Esophagus squamous epithelium (tissue), 5 donors: ENCODE measurements around the gene PARD3B. TPM values are rescaled to one million over a fixed set of nuclear protein-coding genes. Genes with fewer than 3 reads are reported as not detected.

Experiments
- DNase-seq: peaks from one replicate; lab custom pipeline; 2025; lab: John Stamatoyannopoulos, UW
- H3K27ac ChIP-seq, 4 donors: fragments of 200-600 bp; sonication (generic); one replicate each; pipeline ENCODE4 v1.5.1; 2016 to 2019; ENCODE audit warnings: mild to moderate bottlenecking in 1 of 4
- H3K27me3 ChIP-seq, 4 donors: fragments of 200-600 bp; sonication (generic); 1 replicate in 3 of 4; 2 replicates in 1 of 4; pipeline versions ENCODE4 v1.5.1 to v1.6.0; 2017 to 2021; ENCODE audit warnings: antibody characterized with exemption in 1 of 4
- H3K36me3 ChIP-seq, 3 donors: fragments of 200-600 bp; sonication (generic); one replicate each; pipeline ENCODE4 v1.5.1; 2016 to 2019
- H3K4me1 ChIP-seq, 3 donors: fragments of 200-600 bp; sonication (generic); one replicate each; pipeline ENCODE4 v1.5.1; 2017 to 2019
- H3K4me3 ChIP-seq, 4 donors: fragments of 200-600 bp; sonication (generic); 1 replicate in 3 of 4; 2 replicates in 1 of 4; pipeline ENCODE4 v1.5.1; 2016 to 2019; ENCODE audit warnings: mild to moderate bottlenecking in 2 of 4, moderate library complexity in 1 of 4
- H3K9me3 ChIP-seq, 3 donors: fragments of 200-600 bp; sonication (generic); one replicate each; pipeline ENCODE4 v1.5.1; 2016 to 2019
- POLR2A ChIP-seq, 4 donors: fragments of 450-650 bp; IDR thresholded peaks; one replicate each; pipeline ENCODE4 v1.6.1; 2017; ENCODE audit warnings: antibody characterized with exemption in 4 of 4, mild to moderate bottlenecking in 4 of 4, moderate library complexity in 3 of 4
- WGBS, 2 donors: methylation state at CpG; one replicate each; pipeline ENCODE4 v1.1.5; 2018; 5-methylcytosine and 5-hydroxymethylcytosine counted together
- intact Hi-C: fragments of 100-400 bp; cut with DNase I; formaldehyde crosslinking; loops from one replicate; pipeline ENCODE4 v1.15.0; 2022
- total RNA-seq, 4 donors: library from RNA; depleted of rRNA; stranded (reverse); fragments of >200 nt; gene quantifications; one replicate each; pipeline ENCODE4 v1.1.0, GENCODE V29; 2016
- TF ChIP-seq, protein P1 (sequence below), 6 experiments: fragments of 450-650 bp in 4 of 6; fragments of 200-600 bp in 2 of 6; sonication (generic) in 2 of 6; IDR thresholded peaks; one replicate each; pipeline ENCODE4 v1.5.1; 2016 to 2019; ENCODE audit warnings: antibody characterized with exemption in 6 of 6, mild to moderate bottlenecking in 4 of 6, moderate library complexity in 4 of 6
- donor health status: DM: yes; HTN: yes; CAD: no.

Gene PARD3B
- total RNA-seq, 4 donors from 2014 or later = 2.4 to 15.8 (median 4.3) TPM

- TF ChIP-seq, protein P1, sequence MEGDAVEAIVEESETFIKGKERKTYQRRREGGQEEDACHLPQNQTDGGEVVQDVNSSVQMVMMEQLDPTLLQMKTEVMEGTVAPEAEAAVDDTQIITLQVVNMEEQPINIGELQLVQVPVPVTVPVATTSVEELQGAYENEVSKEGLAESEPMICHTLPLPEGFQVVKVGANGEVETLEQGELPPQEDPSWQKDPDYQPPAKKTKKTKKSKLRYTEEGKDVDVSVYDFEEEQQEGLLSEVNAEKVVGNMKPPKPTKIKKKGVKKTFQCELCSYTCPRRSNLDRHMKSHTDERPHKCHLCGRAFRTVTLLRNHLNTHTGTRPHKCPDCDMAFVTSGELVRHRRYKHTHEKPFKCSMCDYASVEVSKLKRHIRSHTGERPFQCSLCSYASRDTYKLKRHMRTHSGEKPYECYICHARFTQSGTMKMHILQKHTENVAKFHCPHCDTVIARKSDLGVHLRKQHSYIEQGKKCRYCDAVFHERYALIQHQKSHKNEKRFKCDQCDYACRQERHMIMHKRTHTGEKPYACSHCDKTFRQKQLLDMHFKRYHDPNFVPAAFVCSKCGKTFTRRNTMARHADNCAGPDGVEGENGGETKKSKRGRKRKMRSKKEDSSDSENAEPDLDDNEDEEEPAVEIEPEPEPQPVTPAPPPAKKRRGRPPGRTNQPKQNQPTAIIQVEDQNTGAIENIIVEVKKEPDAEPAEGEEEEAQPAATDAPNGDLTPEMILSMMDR (IDR thresholded peaks at IDR 0.05) = no peak
- TF ChIP-seq POLR2A (IDR thresholded peaks at IDR 0.05) = no peak
- H3K36me3 ChIP-seq = no peaks in the 10 kb centered on the region
- no peak for DNase-seq
- WGBS, 2 donors = 44 to 72% methylated on average over 2 to 3 of the region's 3 CpGs
- intact Hi-C loops = no loop called here
- H3K4me1 ChIP-seq = no peaks in the 10 kb centered on the region
- H3K27me3 ChIP-seq = no peaks in the 10 kb centered on the region
- no peak overlapping the region for H3K27ac ChIP-seq
- peaks cover 0 to 11% (median 5%) of the 10 kb centered on the region in 3 donors for H3K9me3 ChIP-seq
- H3K4me3 ChIP-seq = no peak overlapping the region
These were observed 1061.9 kb downstream of the PARD3B start for GRCh38 chr2:205607146-205607545.

DNA sequence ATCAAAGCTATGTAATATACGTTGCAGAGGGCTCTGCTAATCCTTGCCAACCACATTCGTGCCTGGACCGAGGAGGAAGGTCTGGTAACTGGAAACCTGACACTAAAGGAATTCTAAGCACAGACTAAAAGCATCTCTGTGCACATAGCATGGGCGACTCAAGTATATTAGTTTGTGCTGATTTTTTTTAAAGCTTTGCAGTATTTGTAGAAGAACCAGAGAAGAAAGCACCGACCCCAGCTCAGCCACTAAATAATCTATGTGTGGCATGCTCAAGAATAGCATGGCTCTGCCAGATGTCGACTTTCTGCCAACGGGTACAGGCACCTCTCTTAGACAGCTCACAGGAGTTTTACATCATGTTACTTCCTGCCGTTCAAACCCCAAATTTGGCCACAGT is 1063.8 kb downstream of the PARD3B start:
- no peaks in the 10 kb centered on the region for H3K4me1 ChIP-seq
- intact Hi-C loops = no loop called here
- 50 to 57% methylated on average over 8 of the region's 8 CpGs for WGBS, 2 donors
- DNase-seq = no peak
- H3K27me3 ChIP-seq = peaks cover 0 to 3% (median 0%) of the 10 kb centered on the region in 4 donors
- H3K27ac ChIP-seq = no peak overlapping the region
- peaks cover 0 to 4% (median 4%) of the 10 kb centered on the region in 3 donors for H3K9me3 ChIP-seq
- H3K4me3 ChIP-seq = no peak overlapping the region
- H3K36me3 ChIP-seq = no peaks in the 10 kb centered on the region
- TF ChIP-seq POLR2A (IDR thresholded peaks at IDR 0.05) = no peak
- TF ChIP-seq, protein P1 (IDR thresholded peaks at IDR 0.05) = no peak

GRCh38 chr2:205610437-205610836 is 1065.2 kb downstream of the PARD3B start:
- H3K4me3 ChIP-seq = no peak overlapping the region
- TF ChIP-seq, protein P1 (IDR thresholded peaks at IDR 0.05) = no peak
- H3K9me3 ChIP-seq = no peaks in the 10 kb centered on the region
- H3K27ac ChIP-seq = no peak overlapping the region
- peaks cover 0 to 8% (median 0%) of the 10 kb centered on the region in 4 donors for H3K27me3 ChIP-seq
- 67 to 79% methylated on average over 1 of the region's 1 CpG for WGBS, 2 donors
- DNase-seq = no peak
- H3K4me1 ChIP-seq = no peaks in the 10 kb centered on the region
- intact Hi-C loops = no loop called here
- H3K36me3 ChIP-seq = no peaks in the 10 kb centered on the region

DNA sequence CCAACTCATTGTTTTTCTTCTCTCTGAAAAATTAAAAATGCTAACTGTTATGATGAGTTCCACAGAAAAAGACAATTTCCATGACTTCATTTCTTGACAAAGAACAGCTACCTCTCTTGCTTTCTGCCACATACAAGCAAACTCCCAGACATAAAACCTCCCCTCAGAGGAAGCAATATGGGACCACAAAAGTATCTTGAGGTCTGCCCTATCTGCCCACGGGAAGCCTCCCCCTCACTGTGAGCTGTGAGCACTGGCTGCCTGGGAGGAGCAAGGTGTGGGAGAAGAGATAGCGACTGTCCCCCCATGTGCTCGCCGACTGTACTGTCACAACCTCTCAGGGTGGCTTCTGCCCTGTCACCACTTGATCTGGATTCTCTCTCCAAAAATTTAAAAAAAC is 1067.4 kb downstream of the PARD3B start:
- intact Hi-C loops = no loop called here
- Histone ChIP-seq H3K9me3 (no peaks in the 10 kb centered on the region), H3K27me3 (peaks cover 0 to 12% (median 0%) of the 10 kb centered on the region in 4 donors), H3K4me1 (peaks cover 4 to 10% (median 8%) of the 10 kb centered on the region in 3 donors), H3K27ac (no peak overlapping the region), H3K36me3 (no peaks in the 10 kb centered on the region), H3K4me3 (no peak overlapping the region)
- whole genome bisulfite sequencing, 2 donors = 63 to 79% methylated on average over 3 to 4 of the region's 4 CpGs
- DNase-seq = no peak
- TF ChIP-seq, protein P1 (IDR thresholded peaks at IDR 0.05) = no peak
- no peak for TF ChIP-seq POLR2A (IDR thresholded peaks at IDR 0.05)

DNA sequence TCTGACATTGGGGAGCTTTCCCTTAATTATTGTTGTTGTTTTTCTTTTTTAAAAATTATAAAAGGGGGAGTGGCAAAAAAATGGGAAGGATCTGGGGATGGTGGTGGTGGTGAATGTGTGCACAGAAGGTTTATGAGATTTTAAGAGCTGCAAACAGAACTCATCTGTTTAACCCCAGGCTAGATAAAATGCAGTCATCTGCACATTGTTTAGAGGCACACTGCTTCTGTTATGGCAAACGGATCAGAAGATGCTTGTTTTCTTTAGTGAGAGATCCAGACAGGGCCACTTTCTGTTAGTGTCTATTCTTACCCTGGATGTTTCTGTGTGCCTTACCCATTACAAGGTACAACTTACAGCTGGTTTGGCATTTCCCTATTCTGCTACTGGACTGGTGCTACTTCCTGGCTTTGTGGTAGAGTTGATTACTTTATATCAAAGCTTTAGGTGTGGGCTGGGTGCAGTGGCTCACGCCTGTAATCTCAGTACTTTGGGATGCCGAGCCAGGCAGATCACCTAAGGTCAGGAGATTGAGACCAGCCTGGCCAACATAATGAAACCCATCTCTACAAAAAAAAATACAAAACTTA is 1068.8 kb downstream of the PARD3B start:
- intact Hi-C loops = no loop called here
- 61 to 81% methylated on average over 2 to 3 of the region's 3 CpGs for WGBS, 2 donors

More for the DNA sequence above, 1068.8 kb downstream of the PARD3B start:
- H3K9me3 ChIP-seq = no peaks in the 10 kb centered on the region
- H3K36me3 ChIP-seq = no peaks in the 10 kb centered on the region
- peaks cover 0 to 12% (median 0%) of the 10 kb centered on the region in 4 donors for H3K27me3 ChIP-seq
- no peak for DNase-seq
- peaks cover 5 to 21% (median 11%) of the 10 kb centered on the region in 3 donors for H3K4me1 ChIP-seq
- TF ChIP-seq POLR2A (IDR thresholded peaks at IDR 0.05) = no peak
- TF ChIP-seq, protein P1 (IDR thresholded peaks at IDR 0.05) = no peak
- H3K4me3 ChIP-seq = no peak overlapping the region
- no peak overlapping the region for H3K27ac ChIP-seq
